ENCODE measurements around the gene MRPL23. TPM values are rescaled to one million over a fixed set of nuclear protein-coding genes. Genes with fewer than 3 reads are reported as not detected.

The MRPL23 gene
- total and polyA plus RNA-seq, 2 experiments from 2014 or later: 54.0 to 54.8 TPM

DNA sequence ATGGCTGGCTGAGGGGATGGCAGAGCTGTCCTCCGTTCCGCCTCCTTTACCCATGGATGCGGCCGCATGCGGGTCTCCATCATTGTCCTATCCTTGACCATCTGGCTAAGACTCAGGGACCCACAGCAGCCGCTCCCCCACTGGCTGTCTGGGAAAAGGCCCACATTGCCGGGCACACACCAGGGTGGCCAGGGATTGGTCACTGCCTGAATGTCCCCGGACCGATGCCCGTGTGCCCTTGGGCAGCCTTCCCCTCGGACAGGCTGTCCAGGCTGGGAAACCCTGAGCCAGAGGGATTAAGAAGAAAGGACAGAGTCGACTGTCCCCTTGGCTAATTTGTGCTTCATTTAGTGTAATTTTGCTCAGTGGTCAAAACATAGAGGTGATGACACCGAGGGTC, 28.1 kb downstream of the MRPL23 start:
- Histone ChIP-seq H3K4me1 (ENCODE audit: insufficient read depth) (no peaks in the 10 kb centered on the region), H3K9me2 (replicated peaks; ENCODE audit: insufficient read depth) (no peaks in the 10 kb centered on the region), H3K36me3 (replicated peaks; ENCODE audit: insufficient read depth, low read depth) (no peaks in the 10 kb centered on the region), H2AFZ (no peak overlapping the region), H3K27me3 (no peaks in the 10 kb centered on the region), H3K9me3 (ENCODE audit: low read depth) (no peaks in the 10 kb centered on the region), H3K79me2 (no peaks in the 10 kb centered on the region), H3K4me3 (no peak overlapping the region), H3K4me2 (no peak overlapping the region), H3K27ac (no peak overlapping the region), H4K20me1 (ENCODE audit: insufficient read depth, poor library complexity, severe bottlenecking) (no peaks in the 10 kb centered on the region)
- no peak for TF ChIP-seq EZH2phosphoT487 (IDR thresholded peaks at IDR 0.05; ENCODE audit: low read depth, severe bottlenecking, unreplicated experiment)
- TF ChIP-seq, protein P1, sequence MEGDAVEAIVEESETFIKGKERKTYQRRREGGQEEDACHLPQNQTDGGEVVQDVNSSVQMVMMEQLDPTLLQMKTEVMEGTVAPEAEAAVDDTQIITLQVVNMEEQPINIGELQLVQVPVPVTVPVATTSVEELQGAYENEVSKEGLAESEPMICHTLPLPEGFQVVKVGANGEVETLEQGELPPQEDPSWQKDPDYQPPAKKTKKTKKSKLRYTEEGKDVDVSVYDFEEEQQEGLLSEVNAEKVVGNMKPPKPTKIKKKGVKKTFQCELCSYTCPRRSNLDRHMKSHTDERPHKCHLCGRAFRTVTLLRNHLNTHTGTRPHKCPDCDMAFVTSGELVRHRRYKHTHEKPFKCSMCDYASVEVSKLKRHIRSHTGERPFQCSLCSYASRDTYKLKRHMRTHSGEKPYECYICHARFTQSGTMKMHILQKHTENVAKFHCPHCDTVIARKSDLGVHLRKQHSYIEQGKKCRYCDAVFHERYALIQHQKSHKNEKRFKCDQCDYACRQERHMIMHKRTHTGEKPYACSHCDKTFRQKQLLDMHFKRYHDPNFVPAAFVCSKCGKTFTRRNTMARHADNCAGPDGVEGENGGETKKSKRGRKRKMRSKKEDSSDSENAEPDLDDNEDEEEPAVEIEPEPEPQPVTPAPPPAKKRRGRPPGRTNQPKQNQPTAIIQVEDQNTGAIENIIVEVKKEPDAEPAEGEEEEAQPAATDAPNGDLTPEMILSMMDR (IDR thresholded peaks at IDR 0.05; ENCODE audit: poor library complexity): no peak
- DNase-seq (ENCODE audit: low spot score): no peak
- WGBS (ENCODE audit: low lambda C conversion rate, missing lambda C conversion rate): no CpG with 5 or more reads among the region's 13 CpGs

DNA sequence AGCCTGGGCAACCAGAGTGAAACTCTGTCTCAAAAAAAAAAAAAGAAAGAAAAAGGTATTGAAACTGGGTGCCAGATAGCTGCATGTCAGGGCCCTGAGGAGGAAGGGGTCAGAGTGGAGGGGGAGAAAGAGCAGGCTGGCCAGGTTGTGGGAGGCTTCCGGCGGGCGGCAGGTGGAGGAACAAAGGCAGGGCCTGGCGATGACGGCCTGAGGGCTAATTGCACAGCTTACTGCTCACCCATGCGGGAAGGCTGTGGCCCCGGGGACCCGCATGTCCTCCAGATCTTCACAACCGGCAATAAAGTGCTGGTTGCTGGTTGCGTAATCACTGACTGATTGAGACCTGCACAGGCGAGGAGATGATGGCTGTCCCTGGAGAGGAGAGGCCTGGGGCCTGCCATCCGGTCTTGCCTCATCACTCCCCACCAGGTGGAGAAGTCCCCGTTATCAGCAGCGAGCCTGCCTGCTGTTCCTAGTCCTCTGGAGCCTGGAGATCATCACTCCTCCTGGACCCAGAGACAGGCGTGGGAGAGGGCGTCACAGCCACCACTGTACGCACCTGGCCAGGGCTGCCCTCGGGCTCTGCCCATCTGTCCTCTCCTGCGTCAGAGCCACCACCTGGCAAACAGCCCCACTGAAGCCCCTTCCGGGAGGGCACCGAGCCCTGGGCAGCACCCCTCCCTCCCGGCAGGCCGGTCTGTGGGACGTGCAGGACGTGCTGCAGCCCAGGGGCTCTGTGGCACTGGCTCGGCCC, 31.8 kb downstream of the MRPL23 start:
- no peaks in the 10 kb centered on the region for H3K36me3 ChIP-seq (replicated peaks; ENCODE audit: insufficient read depth, low read depth)
- H3K4me1 ChIP-seq (ENCODE audit: insufficient read depth): no peaks in the 10 kb centered on the region
- no peaks in the 10 kb centered on the region for H3K9me3 ChIP-seq (ENCODE audit: low read depth)
- no peaks in the 10 kb centered on the region for H4K20me1 ChIP-seq (ENCODE audit: insufficient read depth, poor library complexity, severe bottlenecking)
- no peak for TF ChIP-seq EZH2phosphoT487 (IDR thresholded peaks at IDR 0.05; ENCODE audit: low read depth, severe bottlenecking, unreplicated experiment)
- TF ChIP-seq, protein P1 (IDR thresholded peaks at IDR 0.05; ENCODE audit: poor library complexity): no peak
- no peak for TF ChIP-seq EZH2 (IDR thresholded peaks at IDR 0.05; ENCODE audit: borderline replicate concordance)
- H2AFZ ChIP-seq: no peak overlapping the region
- no peak overlapping the region for H3K4me3 ChIP-seq
- H3K27me3 ChIP-seq: no peaks in the 10 kb centered on the region
- no CpG with 5 or more reads among the region's 26 CpGs for WGBS (ENCODE audit: low lambda C conversion rate, missing lambda C conversion rate)
- DNase-seq (ENCODE audit: low spot score): no peak
- no peak overlapping the region for H3K4me2 ChIP-seq
- no peak overlapping the region for H3K27ac ChIP-seq
- H3K9me2 ChIP-seq (replicated peaks; ENCODE audit: insufficient read depth): no peaks in the 10 kb centered on the region
- no peaks in the 10 kb centered on the region for H3K79me2 ChIP-seq

- Histone ChIP-seq H3K4me3 (no peak overlapping the region), H3K4me2 (no peak overlapping the region), H3K27ac (no peak overlapping the region), H3K79me2 (no peaks in the 10 kb centered on the region), H3K4me1 (ENCODE audit: insufficient read depth) (no peaks in the 10 kb centered on the region), H3K27me3 (no peaks in the 10 kb centered on the region), H3K36me3 (replicated peaks; ENCODE audit: insufficient read depth, low read depth) (no peaks in the 10 kb centered on the region), H3K9me2 (replicated peaks; ENCODE audit: insufficient read depth) (no peaks in the 10 kb centered on the region), H4K20me1 (ENCODE audit: insufficient read depth, poor library complexity, severe bottlenecking) (no peaks in the 10 kb centered on the region), H2AFZ (no peak overlapping the region), H3K9me3 (ENCODE audit: low read depth) (no peaks in the 10 kb centered on the region)
- WGBS (ENCODE audit: low lambda C conversion rate, missing lambda C conversion rate): no CpG with 5 or more reads among the region's 11 CpGs
- DNase-seq (ENCODE audit: low spot score): no peak
- TF ChIP-seq EZH2 (IDR thresholded peaks at IDR 0.05; ENCODE audit: borderline replicate concordance) (no peak), EZH2phosphoT487 (IDR thresholded peaks at IDR 0.05; ENCODE audit: low read depth, severe bottlenecking, unreplicated experiment) (no peak)
- TF ChIP-seq, protein P1 (IDR thresholded peaks at IDR 0.05; ENCODE audit: poor library complexity): no peak
These were observed 32.5 kb downstream of the MRPL23 start for GRCh38 chr11:1979607-1980006.

Data from hepatocyte (in vitro differentiated cells).